HG02610 (cell line): Measurements from ENCODE around the gene LOXL1.
"Not testable (repeated sequence)": the region's sequence is repeated elsewhere in the genome, so short reads cannot be mapped to it uniquely, and the experiment has no call there.

Source experiments
- ATAC-seq: cut with Tn5 transposase; IDR thresholded peaks from one replicate; pipeline ENCODE4 v1.9.1; 2021; ENCODE audit warnings: mild to moderate bottlenecking, moderate library complexity; ENCODE audit not compliant: unreplicated experiment

Gene LOXL1

DNA sequence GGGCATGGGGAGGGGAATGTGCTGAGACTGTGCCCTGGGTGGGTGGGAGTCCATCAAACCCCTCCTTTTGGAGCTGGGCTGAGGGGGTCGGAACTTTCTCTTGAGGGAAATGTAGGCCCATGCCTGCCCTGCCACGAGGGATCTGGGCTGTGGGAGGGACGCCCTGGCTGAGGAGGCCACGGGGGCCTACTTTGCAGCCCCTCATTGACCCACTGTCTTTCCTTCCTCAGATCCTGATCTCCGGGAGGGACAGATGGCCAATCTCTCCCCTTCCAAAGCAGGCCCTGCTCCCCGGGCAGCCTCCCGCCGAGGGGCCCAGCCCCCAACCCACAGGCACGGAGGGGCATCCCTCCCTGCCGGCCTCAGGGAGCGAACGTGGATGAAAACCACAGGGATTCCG is 25.3 kb downstream of the LOXL1 start:
- no peak for ATAC-seq

DNA sequence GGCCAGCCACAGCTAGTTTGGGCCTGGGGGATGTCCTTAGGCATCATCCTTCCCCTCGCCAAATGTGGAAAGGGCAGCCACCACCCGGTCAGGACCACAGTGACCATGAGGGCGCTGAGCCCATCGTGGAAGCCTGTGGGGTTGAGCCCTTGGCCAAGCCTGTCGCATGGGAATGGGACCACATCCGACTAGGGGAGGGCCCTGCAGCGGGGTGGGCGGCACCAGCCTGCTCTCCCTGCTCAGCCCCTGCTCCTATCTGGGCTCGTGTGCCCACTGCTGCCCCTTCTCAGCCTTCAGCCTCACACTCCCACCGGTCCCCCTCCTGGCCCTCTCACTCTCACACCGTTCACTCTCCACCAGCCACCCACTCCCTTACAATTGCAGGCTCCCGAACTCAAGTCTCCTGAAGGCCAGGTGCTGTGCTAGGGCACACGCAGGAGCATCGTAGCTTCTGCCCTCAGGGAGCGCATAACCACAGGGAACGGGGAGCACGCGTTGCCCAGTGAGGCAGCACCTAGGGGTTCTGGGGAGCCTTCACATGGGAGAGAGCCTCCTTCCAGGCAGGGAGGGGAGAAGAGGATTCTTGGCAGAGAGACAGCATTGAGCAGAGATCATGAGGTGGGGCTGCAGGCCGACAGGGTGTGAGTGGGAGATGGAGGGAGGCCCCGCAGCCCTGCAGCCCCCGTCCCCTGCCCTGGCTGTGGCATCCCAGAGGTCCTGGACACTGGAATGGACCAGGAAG is 26.1 kb downstream of the LOXL1 start:
- ATAC-seq: no peak

DNA sequence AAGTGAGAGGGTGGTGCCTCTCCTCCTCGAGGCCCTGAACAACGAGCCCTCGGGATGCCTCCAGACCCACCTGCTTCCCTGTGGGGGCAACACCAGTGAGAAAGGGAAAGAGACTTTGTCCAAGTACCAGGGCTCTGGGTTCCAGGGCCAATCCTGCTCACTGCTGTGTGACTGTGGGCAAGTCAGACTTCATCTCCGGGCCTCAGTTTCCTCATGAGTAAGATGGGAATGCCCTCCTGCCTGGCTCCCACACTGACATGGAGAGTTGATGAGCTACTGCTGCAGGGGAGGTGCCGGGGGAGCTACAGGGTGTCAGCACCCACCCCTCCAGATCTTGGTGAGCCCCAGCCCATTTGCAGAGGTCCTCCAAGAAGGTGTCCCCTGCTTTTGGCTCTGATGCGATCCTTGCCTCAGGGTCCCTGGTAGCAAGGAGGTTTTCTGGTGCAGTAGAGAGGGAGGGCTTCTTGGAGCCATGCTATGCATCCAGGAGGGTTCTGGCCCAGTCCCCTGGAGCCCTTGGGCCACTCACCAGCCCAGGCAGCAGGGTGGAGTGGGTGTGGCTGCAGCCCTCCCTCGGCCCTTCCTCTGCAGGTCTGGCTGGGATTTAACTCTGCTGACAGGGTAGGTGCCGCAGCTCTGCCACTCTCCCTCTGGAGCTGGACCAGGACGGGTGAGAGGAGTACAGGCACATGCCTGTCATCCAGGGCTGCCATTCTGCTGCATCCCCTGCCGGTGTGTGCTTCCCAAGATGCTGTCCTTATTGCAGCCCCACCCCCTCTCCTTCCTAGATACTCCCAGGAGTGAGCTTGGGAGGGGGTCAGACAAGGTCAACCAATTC is 26.9 kb downstream of the LOXL1 start:
- no peak for ATAC-seq

DNA sequence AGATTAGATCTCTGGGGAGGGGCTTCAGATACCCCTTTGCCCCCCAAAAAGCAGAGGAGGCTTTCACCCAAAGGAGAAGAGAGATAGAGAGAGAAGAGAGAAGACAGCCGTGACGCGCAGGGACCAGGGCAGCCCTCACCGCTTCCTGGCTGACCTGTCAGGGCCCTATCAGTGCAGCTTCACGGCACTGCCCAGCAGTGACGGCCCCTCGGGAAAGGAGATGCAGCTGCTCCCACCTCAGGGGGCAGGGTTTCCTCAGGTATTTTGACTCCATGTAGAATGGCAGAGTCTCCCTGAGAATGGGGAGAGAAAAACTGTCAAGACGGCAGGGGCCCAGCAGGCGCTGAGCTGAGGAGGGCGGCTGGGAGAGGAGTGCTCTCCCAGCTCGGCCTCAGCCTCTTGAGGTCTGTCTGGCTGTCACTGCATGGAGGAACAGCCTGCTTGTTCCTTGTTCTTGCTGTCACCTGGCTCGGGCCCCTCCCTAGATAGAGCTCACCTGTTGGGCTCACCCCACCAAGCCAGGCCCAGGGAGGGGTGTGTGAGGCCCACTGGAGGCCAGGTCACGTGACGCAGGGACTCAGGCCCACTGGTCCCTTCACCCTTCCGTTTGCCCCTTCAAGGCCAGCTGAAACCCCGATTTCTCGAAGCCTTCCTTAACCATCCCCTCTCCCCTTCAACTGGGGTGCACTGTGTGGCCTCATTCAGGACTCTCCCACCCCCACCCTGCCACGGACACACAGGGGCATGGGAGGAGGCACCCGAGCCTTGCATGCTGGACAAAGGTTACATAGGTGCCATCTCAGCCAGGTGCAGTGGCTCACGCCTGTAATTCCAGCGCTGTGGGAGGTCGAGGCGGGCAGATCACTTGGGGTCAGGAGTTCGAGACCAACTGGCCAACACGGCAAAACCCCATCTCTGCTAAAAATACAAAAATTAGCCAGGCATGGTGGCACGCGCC is 28.2 kb downstream of the LOXL1 start:
- ATAC-seq: no peak

- ATAC-seq: no peak
Observed at GRCh38 chr15:73955326-73955725, 29.1 kb downstream of the LOXL1 start.

GRCh38 chr15:73955861-73956742 is 29.8 kb downstream of the LOXL1 start:
- ATAC-seq: no peak

GRCh38 chr15:73956743-73957135 is 30.5 kb downstream of the LOXL1 start:
- ATAC-seq: no peak

DNA sequence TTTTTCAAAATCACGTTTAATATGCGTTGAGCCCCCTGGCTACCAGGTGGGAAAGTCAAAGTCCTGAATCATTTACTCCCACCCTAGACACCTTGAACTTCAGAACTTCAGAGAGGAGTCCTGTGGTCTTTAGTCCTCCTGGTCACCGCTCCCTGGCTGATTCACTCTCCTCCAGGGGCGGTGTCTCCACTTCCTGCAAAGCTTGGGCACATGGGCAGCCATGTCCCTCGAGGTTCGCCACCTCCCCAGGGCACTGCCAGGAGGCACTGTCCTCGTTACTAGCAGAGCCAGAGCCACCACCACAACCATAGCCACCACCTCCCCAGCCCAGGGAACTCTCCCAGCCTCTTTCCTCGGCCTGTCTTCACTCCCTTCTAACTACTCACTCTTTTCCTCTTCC is 31.0 kb downstream of the LOXL1 start:
- ATAC-seq: no peak

DNA sequence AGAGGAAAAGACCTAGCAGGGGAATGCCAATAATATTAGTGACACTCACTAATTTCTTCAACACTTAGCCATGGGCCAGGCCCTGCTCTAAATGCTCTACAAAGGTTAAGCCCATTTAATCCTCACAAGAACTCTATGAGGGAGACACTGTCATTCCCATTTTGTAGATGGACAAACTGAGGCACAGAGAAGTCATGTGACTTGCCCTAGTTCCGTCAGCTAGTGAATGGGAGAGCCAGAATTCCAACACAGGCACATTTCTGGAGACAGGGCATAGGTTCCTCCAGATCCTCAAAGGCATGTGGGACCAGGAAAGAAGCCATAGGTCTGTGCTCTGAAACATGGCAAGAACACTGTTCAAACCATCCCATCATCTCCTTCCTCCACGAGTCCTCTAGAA is 31.5 kb downstream of the LOXL1 start:
- no peak for ATAC-seq

GRCh38 chr15:73959012-73959581 is 32.8 kb downstream of the LOXL1 start:
- no peak for ATAC-seq

DNA sequence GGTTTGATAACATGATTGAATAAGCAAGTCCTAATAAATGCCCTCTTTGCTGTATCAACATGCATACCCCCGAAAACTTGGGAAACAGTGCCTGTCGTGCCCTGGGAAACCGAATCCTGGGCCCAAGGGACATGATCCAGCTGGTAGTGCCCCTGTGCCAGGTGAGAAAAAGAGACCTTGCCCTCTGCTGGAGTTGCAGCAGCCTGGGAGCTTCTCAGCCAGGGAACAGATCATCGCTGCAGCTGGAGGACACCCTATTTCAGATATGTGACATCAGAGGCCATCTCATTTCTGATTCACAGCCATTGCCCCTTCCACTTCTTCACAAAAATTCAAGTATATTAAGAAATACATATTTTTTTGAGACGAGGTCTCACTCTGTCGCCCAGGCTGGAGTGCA is 33.5 kb downstream of the LOXL1 start:
- no peak for ATAC-seq

- not testable (repeated sequence) for ATAC-seq
Observed at GRCh38 chr15:73960472-73961070, 34.3 kb downstream of the LOXL1 start.

- ATAC-seq: no peak
Observed at GRCh38 chr15:73962433-73962832, 36.2 kb downstream of the LOXL1 start.

GRCh38 chr15:73964736-73965093 is 38.5 kb downstream of the LOXL1 start:
- ATAC-seq: no peak

GRCh38 chr15:73965094-73965757 is 39.0 kb downstream of the LOXL1 start:
- peak; percentile 28 for ATAC-seq

GRCh38 chr15:73965758-73966113 is 39.5 kb downstream of the LOXL1 start:
- ATAC-seq: peak; percentile 64

DNA sequence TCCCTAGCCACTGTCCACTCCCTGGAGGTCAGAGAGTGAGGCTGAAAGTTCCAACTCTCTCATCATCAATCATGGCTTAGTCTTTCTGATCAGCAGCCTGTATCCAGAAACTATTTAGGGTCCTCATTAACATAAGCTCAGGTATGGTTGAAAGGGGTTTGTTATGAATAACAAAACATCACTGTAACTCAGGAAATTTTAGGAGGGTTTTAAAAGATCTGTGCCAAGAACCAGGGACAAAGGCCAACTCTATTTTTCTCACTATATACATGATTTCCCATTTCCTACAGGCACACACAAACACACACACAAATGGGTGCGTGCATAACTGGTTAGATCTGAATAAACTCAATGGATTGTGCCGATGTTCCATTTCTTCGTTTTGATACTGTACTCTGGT is 42.2 kb downstream of the LOXL1 start:
- no peak for ATAC-seq

GRCh38 chr15:73969151-73969759 is 43.0 kb downstream of the LOXL1 start:
- no peak for ATAC-seq
